Trophoblast cell (in vitro differentiated cells and primary cell): ENCODE measurements around the gene USP47.

ENCODE experiments used
- DNase-seq, 2 donors: peaks; one replicate each; pipeline ENCODE4 v3.0.0-alpha.2; 2016
- H2AFZ ChIP-seq: 2 replicates; pipeline ENCODE4 v1.6.1; 2013; ENCODE audit warnings: low read length, moderate library complexity, mild to moderate bottlenecking; ENCODE audit not compliant: insufficient read depth, poor library complexity
- H2AK5ac ChIP-seq: 2 replicates; pipeline ENCODE4 v1.6.1; 2013; ENCODE audit warnings: mild to moderate bottlenecking, low read length
- H2BK120ac ChIP-seq: 2 replicates; pipeline ENCODE4 v1.6.1; 2013; ENCODE audit warnings: low read length, mild to moderate bottlenecking, moderate library complexity; ENCODE audit not compliant: insufficient read depth, poor library complexity
- H2BK12ac ChIP-seq: 2 replicates; pipeline ENCODE4 v1.6.1; 2013; ENCODE audit warnings: mild to moderate bottlenecking, low read length, moderate library complexity
- H2BK5ac ChIP-seq: 2 replicates; pipeline ENCODE4 v1.6.1; 2013; ENCODE audit warnings: low read length, low read depth, moderate library complexity, mild to moderate bottlenecking; ENCODE audit not compliant: poor library complexity
- H3K14ac ChIP-seq: 2 replicates; pipeline ENCODE4 v1.6.1; 2013; ENCODE audit warnings: mild to moderate bottlenecking, low read length
- H3K18ac ChIP-seq: 2 replicates; pipeline ENCODE4 v1.6.1; 2013; ENCODE audit warnings: mild to moderate bottlenecking, low read length
- H3K23ac ChIP-seq: 2 replicates; pipeline ENCODE4 v1.6.1; 2013; ENCODE audit warnings: low read length
- H3K27ac ChIP-seq: 2 replicates; pipeline ENCODE4 v1.5.1; 2013; ENCODE audit warnings: low read depth, mild to moderate bottlenecking, inconsistent platforms, low read length, moderate library complexity
- H3K27me3 ChIP-seq: 2 replicates; pipeline ENCODE4 v1.6.1; 2013; ENCODE audit warnings: inconsistent platforms, mild to moderate bottlenecking, low read length, moderate library complexity; ENCODE audit not compliant: insufficient read depth
- H3K36me3 ChIP-seq, 2 experiments: 1 replicate in 1 of 2; 2 replicates in 1 of 2; pipeline ENCODE4 v1.6.1; 2013; ENCODE audit warnings: low read length in 2 of 2, mild to moderate bottlenecking in 2 of 2, moderate library complexity in 1 of 2; ENCODE audit not compliant: insufficient read depth in 2 of 2, control insufficient read depth in 1 of 2
- H3K4ac ChIP-seq: 2 replicates; pipeline ENCODE4 v1.6.1; 2013; ENCODE audit warnings: low read depth, mild to moderate bottlenecking, low read length, moderate library complexity
- H3K4me1 ChIP-seq, 2 experiments: 1 replicate in 1 of 2; 2 replicates in 1 of 2; pipeline ENCODE4 v1.6.1; 2013; ENCODE audit warnings: low read length in 2 of 2, mild to moderate bottlenecking in 2 of 2, moderate library complexity in 1 of 2; ENCODE audit not compliant: insufficient read depth in 2 of 2, control insufficient read depth in 1 of 2
- H3K4me2 ChIP-seq: 2 replicates; pipeline ENCODE4 v1.6.1; 2013; ENCODE audit warnings: inconsistent platforms, mild to moderate bottlenecking, low read length, moderate library complexity
- H3K4me3 ChIP-seq: 2 replicates; pipeline ENCODE4 v1.5.1; 2013; ENCODE audit warnings: mild to moderate bottlenecking, low read depth, low read length, inconsistent platforms
- H3K79me1 ChIP-seq: one replicate; pipeline ENCODE4 v1.6.1; 2013; ENCODE audit warnings: low read length
- H3K79me2 ChIP-seq: 2 replicates; pipeline ENCODE4 v1.6.1; 2013; ENCODE audit warnings: low read length, mild to moderate bottlenecking; ENCODE audit not compliant: control insufficient read depth, insufficient read depth, poor library complexity
- H3K9ac ChIP-seq: 2 replicates; pipeline ENCODE4 v1.6.1; 2013; ENCODE audit warnings: mild to moderate bottlenecking, low read length
- H3K9me3 ChIP-seq: 2 replicates; pipeline ENCODE4 v1.6.1; 2013; ENCODE audit warnings: low read depth, mild to moderate bottlenecking, control low read depth, inconsistent platforms, low read length; ENCODE audit not compliant: insufficient read depth
- H4K12ac ChIP-seq: 2 replicates; pipeline ENCODE4 v1.6.1; 2013; ENCODE audit warnings: low read depth, mild to moderate bottlenecking, low read length, moderate library complexity
- H4K8ac ChIP-seq: 2 replicates; pipeline ENCODE4 v1.6.1; 2013; ENCODE audit warnings: low read depth, mild to moderate bottlenecking, low read length, moderate library complexity
- H4K91ac ChIP-seq: one replicate; pipeline ENCODE4 v1.6.1; 2013; ENCODE audit warnings: low read depth, mild to moderate bottlenecking, low read length, moderate library complexity
- WGBS: extraction: QIAGEN DNeasy Blood & Tissue Kit; methylation state at CpG from one replicate; pipeline ENCODE4 v1.1.7; 2013; ENCODE audit warnings: missing lambda C conversion rate; ENCODE audit not compliant: insufficient read length, insufficient coverage; ENCODE audit errors: extremely low coverage; 5-methylcytosine and 5-hydroxymethylcytosine counted together

USP47 gene

GRCh38 chr11:11964774-11965150 lies 123.0 kb downstream of the USP47 start:
- Histone ChIP-seq H3K79me2 (no peaks in the 10 kb centered on the region), H2AK5ac (no peak overlapping the region), H3K4me3 (no peak overlapping the region), H3K9ac (no peak overlapping the region), H3K4ac (no peak overlapping the region), H3K79me1 (no peaks in the 10 kb centered on the region), H3K36me3 (peaks cover 34 to 49% of the 10 kb centered on the region in 2 experiments), H3K18ac (no peak overlapping the region), H3K27ac (no peak overlapping the region), H3K4me2 (no peak overlapping the region), H2BK12ac (no peak overlapping the region), H2AFZ (no peak overlapping the region), H4K12ac (no peak overlapping the region), H3K23ac (no peak overlapping the region), H3K9me3 (peaks cover 5% of the 10 kb centered on the region), H2BK5ac (no peak overlapping the region), H4K8ac (no peak overlapping the region), H4K91ac (no peak overlapping the region), H2BK120ac (no peak overlapping the region), H3K14ac (no peak overlapping the region), H3K27me3 (no peaks in the 10 kb centered on the region), H3K4me1 (no peaks in the 10 kb centered on the region)
- no peak for DNase-seq
- WGBS: no CpG with 5 or more reads among the region's 5 CpGs

- no CpG with 5 or more reads among the region's 3 CpGs for WGBS
- no peak overlapping the region for H2BK120ac ChIP-seq
- no peak overlapping the region for H4K8ac ChIP-seq
- H4K91ac ChIP-seq: no peak overlapping the region
- no peak overlapping the region for H3K14ac ChIP-seq
- peaks cover 5% of the 10 kb centered on the region for H3K9me3 ChIP-seq
- no peak for DNase-seq
- H4K12ac ChIP-seq: no peak overlapping the region
- no peak overlapping the region for H3K27ac ChIP-seq
- no peak overlapping the region for H3K9ac ChIP-seq
- no peak overlapping the region for H3K4me2 ChIP-seq
- no peak overlapping the region for H2AFZ ChIP-seq
- no peak overlapping the region for H3K18ac ChIP-seq
- H3K36me3 ChIP-seq: peaks cover 36 to 48% of the 10 kb centered on the region in 2 experiments
- no peaks in the 10 kb centered on the region for H3K79me2 ChIP-seq
- no peak overlapping the region for H3K4ac ChIP-seq
- no peak overlapping the region for H2BK12ac ChIP-seq
- no peaks in the 10 kb centered on the region for H3K79me1 ChIP-seq
- H2AK5ac ChIP-seq: no peak overlapping the region
- H3K4me3 ChIP-seq: no peak overlapping the region
- H3K27me3 ChIP-seq: no peaks in the 10 kb centered on the region
- H3K4me1 ChIP-seq: no peaks in the 10 kb centered on the region
- no peak overlapping the region for H2BK5ac ChIP-seq
- no peak overlapping the region for H3K23ac ChIP-seq
Observed at GRCh38 chr11:11965192-11965591, 123.4 kb downstream of the USP47 start.

- Histone ChIP-seq H3K4me2 (no peak overlapping the region), H3K4me1 (no peaks in the 10 kb centered on the region), H3K18ac (no peak overlapping the region), H3K79me1 (no peaks in the 10 kb centered on the region), H3K79me2 (no peaks in the 10 kb centered on the region), H3K9me3 (peaks cover 5% of the 10 kb centered on the region), H3K9ac (no peak overlapping the region), H4K91ac (no peak overlapping the region), H3K14ac (no peak overlapping the region), H4K8ac (no peak overlapping the region), H2AFZ (no peak overlapping the region), H2AK5ac (no peak overlapping the region), H4K12ac (no peak overlapping the region), H3K27me3 (no peaks in the 10 kb centered on the region), H2BK5ac (no peak overlapping the region), H3K4me3 (no peak overlapping the region), H3K4ac (no peak overlapping the region), H2BK12ac (no peak overlapping the region), H3K27ac (no peak overlapping the region), H3K36me3 (peaks cover 36 to 48% of the 10 kb centered on the region in 2 experiments), H3K23ac (no peak overlapping the region), H2BK120ac (no peak overlapping the region)
- no CpG with 5 or more reads among the region's 10 CpGs for whole genome bisulfite sequencing
- no peak for DNase-seq
Observed at GRCh38 chr11:11965656-11966353, 124.0 kb downstream of the USP47 start.

- no peak overlapping the region for H2AK5ac ChIP-seq
- no peak overlapping the region for H2BK120ac ChIP-seq
- no peaks in the 10 kb centered on the region for H3K79me2 ChIP-seq
- H3K36me3 ChIP-seq: peaks cover 36 to 48% of the 10 kb centered on the region in 2 experiments
- no peak overlapping the region for H4K91ac ChIP-seq
- H3K27ac ChIP-seq: no peak overlapping the region
- no peak overlapping the region for H3K9ac ChIP-seq
- no peaks in the 10 kb centered on the region for H3K4me1 ChIP-seq
- H4K8ac ChIP-seq: no peak overlapping the region
- no peak overlapping the region for H3K23ac ChIP-seq
- H2AFZ ChIP-seq: no peak overlapping the region
- DNase-seq: no peak
- H2BK5ac ChIP-seq: no peak overlapping the region
- no peak overlapping the region for H3K18ac ChIP-seq
- no peak overlapping the region for H2BK12ac ChIP-seq
- H4K12ac ChIP-seq: no peak overlapping the region
- no CpG with 5 or more reads among the region's 7 CpGs for WGBS
- no peaks in the 10 kb centered on the region for H3K79me1 ChIP-seq
- H3K4ac ChIP-seq: no peak overlapping the region
- H3K14ac ChIP-seq: no peak overlapping the region
- no peaks in the 10 kb centered on the region for H3K27me3 ChIP-seq
- no peak overlapping the region for H3K4me3 ChIP-seq
- H3K4me2 ChIP-seq: no peak overlapping the region
- peaks cover 5% of the 10 kb centered on the region for H3K9me3 ChIP-seq
Observed at GRCh38 chr11:11966354-11966741, 124.6 kb downstream of the USP47 start.
